H9 (cell line): ENCODE results near the gene STAT2. TPM values are rescaled to one million over a fixed set of nuclear protein-coding genes. Genes with fewer than 3 reads are reported as not detected.

Experiments
- DNase-seq: peaks from one replicate; pipeline ENCODE4 v3.0.0-alpha.2; 2017
- H2AFZ ChIP-seq: one replicate; pipeline ENCODE4 v1.6.1; 2013; ENCODE audit warnings: mild to moderate bottlenecking, low read length, control low read depth, moderate library complexity
- H2AK5ac ChIP-seq: 2 replicates; pipeline ENCODE4 v1.6.1; 2013; ENCODE audit warnings: low read length, control low read depth, mixed read lengths; ENCODE audit not compliant: insufficient read length
- H2BK120ac ChIP-seq: one replicate; pipeline ENCODE4 v1.6.1; 2013; ENCODE audit warnings: low read depth, mild to moderate bottlenecking, low read length, control low read depth, inconsistent platforms; ENCODE audit not compliant: poor library complexity, severe bottlenecking
- H2BK12ac ChIP-seq: 2 replicates; pipeline ENCODE4 v1.6.1; 2013; ENCODE audit warnings: low read length, control low read depth, mixed read lengths, low read depth; ENCODE audit not compliant: insufficient read length
- H2BK15ac ChIP-seq: 2 replicates; pipeline ENCODE4 v1.6.1; 2013; ENCODE audit warnings: low read depth, low read length, control low read depth
- H2BK20ac ChIP-seq: one replicate; pipeline ENCODE4 v1.6.1; 2013; ENCODE audit warnings: low read depth, mild to moderate bottlenecking, low read length, control low read depth, inconsistent platforms; ENCODE audit not compliant: poor library complexity, severe bottlenecking
- H2BK5ac ChIP-seq: 2 replicates; pipeline ENCODE4 v1.6.1; 2013; ENCODE audit warnings: low read length, control low read depth, mixed read lengths; ENCODE audit not compliant: insufficient read length
- H3K14ac ChIP-seq: 2 replicates; pipeline ENCODE4 v1.6.1; 2013; ENCODE audit warnings: low read length, control low read depth; ENCODE audit not compliant: insufficient read depth
- H3K18ac ChIP-seq: 2 replicates; pipeline ENCODE4 v1.6.1; 2013; ENCODE audit warnings: low read depth, mild to moderate bottlenecking, mixed read lengths, low read length, control low read depth; ENCODE audit not compliant: insufficient read length
- H3K23ac ChIP-seq: 2 replicates; pipeline ENCODE4 v1.6.1; 2013; ENCODE audit warnings: low read length, control low read depth, mixed read lengths, low read depth; ENCODE audit not compliant: insufficient read length
- H3K23me2 ChIP-seq: 2 replicates; pipeline ENCODE4 v1.6.1; 2013; ENCODE audit warnings: low read depth, mild to moderate bottlenecking, mixed read lengths, low read length, control low read depth; ENCODE audit not compliant: insufficient read length, poor library complexity, severe bottlenecking
- H3K27ac ChIP-seq: 2 replicates; pipeline ENCODE4 v1.5.1; 2013; ENCODE audit warnings: low read length, control low read depth, mixed read lengths, low read depth; ENCODE audit not compliant: insufficient read length
- H3K27me3 ChIP-seq: 2 replicates; pipeline ENCODE4 v1.6.1; 2013; ENCODE audit warnings: low read length, control low read depth, inconsistent platforms; ENCODE audit not compliant: insufficient read depth
- H3K4ac ChIP-seq: 2 replicates; pipeline ENCODE4 v1.6.1; 2013; ENCODE audit warnings: low read depth, mild to moderate bottlenecking, control low read depth, inconsistent platforms, low read length, moderate library complexity
- H3K4me1 ChIP-seq: 2 replicates; pipeline ENCODE4 v1.6.1; 2013; ENCODE audit warnings: low read length, control low read depth, inconsistent platforms; ENCODE audit not compliant: insufficient read depth
- H3K4me2 ChIP-seq: 2 replicates; pipeline ENCODE4 v1.6.1; 2013; ENCODE audit warnings: low read length, control low read depth, mixed read lengths; ENCODE audit not compliant: insufficient read length, insufficient read depth
- H3K56ac ChIP-seq: 2 replicates; pipeline ENCODE4 v1.6.1; 2013; ENCODE audit warnings: low read depth, mild to moderate bottlenecking, mixed read lengths, low read length, control low read depth; ENCODE audit not compliant: insufficient read length
- H3K79me1 ChIP-seq: 2 replicates; pipeline ENCODE4 v1.6.1; 2013; ENCODE audit warnings: low read depth, mild to moderate bottlenecking, moderate library complexity, low read length, control low read depth, inconsistent platforms; ENCODE audit not compliant: insufficient read depth, poor library complexity, severe bottlenecking
- H3K79me2 ChIP-seq: 2 replicates; pipeline ENCODE4 v1.6.1; 2013; ENCODE audit warnings: low read length, control low read depth, inconsistent platforms; ENCODE audit not compliant: insufficient read depth
- H3K9ac ChIP-seq: 2 replicates; pipeline ENCODE4 v1.6.1; 2013; ENCODE audit warnings: low read length, control low read depth, mixed read lengths; ENCODE audit not compliant: insufficient read length; ENCODE audit errors: extremely low read depth
- H3K9me3 ChIP-seq: one replicate; pipeline ENCODE4 v1.6.1; 2013; ENCODE audit warnings: low read depth, low read length, inconsistent platforms; ENCODE audit not compliant: control insufficient read depth
- H3T11ph ChIP-seq: one replicate; pipeline ENCODE4 v1.6.1; 2013; ENCODE audit warnings: mild to moderate bottlenecking, low read length, control low read depth, inconsistent platforms
- H4K20me1 ChIP-seq: one replicate; pipeline ENCODE4 v1.6.1; 2013; ENCODE audit not compliant: control insufficient read depth, insufficient read length, insufficient read depth
- H4K5ac ChIP-seq: 2 replicates; pipeline ENCODE4 v1.6.1; 2013; ENCODE audit warnings: low read depth, mild to moderate bottlenecking, mixed read lengths, low read length, control low read depth; ENCODE audit not compliant: insufficient read length
- H4K8ac ChIP-seq: replicated peaks from 2 replicates; pipeline ENCODE4 v1.6.1; 2013; ENCODE audit warnings: low read length, control low read depth, mixed read lengths, low read depth; ENCODE audit not compliant: insufficient read length
- H4K91ac ChIP-seq: 2 replicates; pipeline ENCODE4 v1.6.1; 2013; ENCODE audit warnings: low read depth, mild to moderate bottlenecking, moderate library complexity, mixed read lengths, low read length, control low read depth; ENCODE audit not compliant: insufficient read length
- H3K27ac Mint-ChIP-seq, 3 experiments: 2 replicates in 2 of 3; 3 replicates in 1 of 3; pipeline ENCODE4 v1.8.0; 2020 to 2021; ENCODE audit warnings: mixed read lengths in 3 of 3, mild to moderate bottlenecking in 1 of 3, moderate library complexity in 1 of 3
- H3K27me3 Mint-ChIP-seq: 2 replicates; pipeline ENCODE4 v1.8.0; 2021; ENCODE audit warnings: low read depth, mild to moderate bottlenecking, moderate library complexity, mixed read lengths
- H3K36me3 Mint-ChIP-seq, 3 experiments: 2 replicates in 2 of 3; 3 replicates in 1 of 3; pipeline ENCODE4 v1.8.0; 2020 to 2021; ENCODE audit warnings: low read depth in 3 of 3, mixed read lengths in 3 of 3; ENCODE audit not compliant: insufficient read depth in 1 of 3
- H3K4me1 Mint-ChIP-seq, 2 experiments: 2 replicates each; pipeline ENCODE4 v1.8.0; 2020; ENCODE audit warnings: mixed read lengths in 2 of 2
- H3K4me3 Mint-ChIP-seq, 2 experiments: 2 replicates in 1 of 2; 3 replicates in 1 of 2; pipeline ENCODE4 v1.8.0; 2020 to 2021; ENCODE audit warnings: mild to moderate bottlenecking in 2 of 2, mixed read lengths in 2 of 2, moderate library complexity in 1 of 2
- H3K9me3 Mint-ChIP-seq, 2 experiments: 2 replicates in 1 of 2; 3 replicates in 1 of 2; pipeline ENCODE4 v1.8.0; 2020; ENCODE audit warnings: mild to moderate bottlenecking in 2 of 2, mixed read lengths in 2 of 2, moderate library complexity in 1 of 2
- CTCF ChIP-seq: fragments of 200-600 bp; sonication (generic); conservative IDR thresholded peaks from 3 replicates; pipeline ENCODE4 v1.8.0; 2021; ENCODE audit warnings: antibody characterized with exemption, mild to moderate bottlenecking
- WGBS: extraction: QIAGEN DNeasy Blood & Tissue Kit; methylation state at CpG from one replicate; pipeline ENCODE4 v1.1.7; 2013; ENCODE audit warnings: missing lambda C conversion rate, low lambda C conversion rate, mixed read lengths; ENCODE audit not compliant: insufficient read length; ENCODE audit errors: extremely low coverage; 5-methylcytosine and 5-hydroxymethylcytosine counted together
- total RNA-seq: library from RNA; stranded (reverse); gene quantifications from 2 replicates; pipeline ENCODE4 v1.2.1, GENCODE V29; 2021

Gene STAT2
- total RNA-seq, 1 experiment from 2014 or later: 47.8 TPM

GRCh38 chr12:56341616-56342015 is 18.3 kb downstream of the STAT2 start:
- Histone ChIP-seq H2BK120ac (no peak overlapping the region), H3K9ac (no peak overlapping the region), H3K4ac (no peak overlapping the region), H3K18ac (no peak overlapping the region), H4K8ac (no peak overlapping the region), H3K14ac (no peak overlapping the region), H2AFZ (no peak overlapping the region), H3K4me1 (peaks cover 21% of the 10 kb centered on the region), H3K27ac (no peak overlapping the region), H3K79me2 (no peaks in the 10 kb centered on the region), H3K4me2 (no peak overlapping the region), H3K23ac (no peak overlapping the region), H3K9me3 (no peaks in the 10 kb centered on the region), H4K5ac (no peak overlapping the region), H2BK20ac (no peak overlapping the region), H2BK15ac (no peak overlapping the region), H4K91ac (no peak overlapping the region), H4K20me1 (no peaks in the 10 kb centered on the region), H2BK5ac (no peak overlapping the region), H3T11ph (no peak overlapping the region), H3K56ac (no peak overlapping the region), H2AK5ac (no peak overlapping the region), H3K27me3 (no peaks in the 10 kb centered on the region), H3K79me1 (no peaks in the 10 kb centered on the region), H3K23me2 (no peaks in the 10 kb centered on the region), H2BK12ac (no peak overlapping the region)
- TF ChIP-seq CTCF: no peak
- H3K27ac Mint-ChIP-seq: no peak overlapping the region
- H3K4me3 Mint-ChIP-seq: no peak overlapping the region
- no CpG with 5 or more reads among the region's 1 CpG for WGBS
- peaks cover 11% of the 10 kb centered on the region for H3K27me3 Mint-ChIP-seq
- peaks cover 27 to 30% of the 10 kb centered on the region in 2 experiments for H3K4me1 Mint-ChIP-seq
- H3K36me3 Mint-ChIP-seq: peaks cover 2 to 41% (median 28%) of the 10 kb centered on the region in 3 experiments; a peak in 6 of 7 replicates
- no peaks in the 10 kb centered on the region for H3K9me3 Mint-ChIP-seq
- no peak for DNase-seq
